ENCODE measurements around the gene ZDHHC11.

GRCh38 chr5:852431-853401 lies 1.9 kb upstream of the ZDHHC11 start:
- TF ChIP-seq, protein P1, sequence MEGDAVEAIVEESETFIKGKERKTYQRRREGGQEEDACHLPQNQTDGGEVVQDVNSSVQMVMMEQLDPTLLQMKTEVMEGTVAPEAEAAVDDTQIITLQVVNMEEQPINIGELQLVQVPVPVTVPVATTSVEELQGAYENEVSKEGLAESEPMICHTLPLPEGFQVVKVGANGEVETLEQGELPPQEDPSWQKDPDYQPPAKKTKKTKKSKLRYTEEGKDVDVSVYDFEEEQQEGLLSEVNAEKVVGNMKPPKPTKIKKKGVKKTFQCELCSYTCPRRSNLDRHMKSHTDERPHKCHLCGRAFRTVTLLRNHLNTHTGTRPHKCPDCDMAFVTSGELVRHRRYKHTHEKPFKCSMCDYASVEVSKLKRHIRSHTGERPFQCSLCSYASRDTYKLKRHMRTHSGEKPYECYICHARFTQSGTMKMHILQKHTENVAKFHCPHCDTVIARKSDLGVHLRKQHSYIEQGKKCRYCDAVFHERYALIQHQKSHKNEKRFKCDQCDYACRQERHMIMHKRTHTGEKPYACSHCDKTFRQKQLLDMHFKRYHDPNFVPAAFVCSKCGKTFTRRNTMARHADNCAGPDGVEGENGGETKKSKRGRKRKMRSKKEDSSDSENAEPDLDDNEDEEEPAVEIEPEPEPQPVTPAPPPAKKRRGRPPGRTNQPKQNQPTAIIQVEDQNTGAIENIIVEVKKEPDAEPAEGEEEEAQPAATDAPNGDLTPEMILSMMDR (optimal IDR thresholded peaks at IDR 0.05 in 1 of 3, IDR thresholded peaks at IDR 0.05 in 1 of 3, conservative IDR thresholded peaks at IDR 0.05 in 1 of 3; ENCODE audit: extremely low read depth in 1 of 3, insufficient read depth in 2 of 3, low read length in 3 of 3), result no peak
- no peak for TF ChIP-seq EZH2 (IDR thresholded peaks at IDR 0.05; ENCODE audit: low read length)

Measured in keratinocyte (primary cell).